Stimulated activated naive CD4-positive, alpha-beta T cell (primary cell): ENCODE data around the gene DHRS9.
"Not testable (repeated sequence)": the region's sequence is repeated elsewhere in the genome, so short reads cannot be mapped to it uniquely, and the experiment has no call there.

ENCODE experiments used
- DNase-seq, 6 experiments: peaks; one replicate each; lab custom pipeline; 2025; lab: John Stamatoyannopoulos, UW

The DHRS9 gene

GRCh38 chr2:169069341-169069740, at the start of gene DHRS9:
Gene DHRS9 (plus strand): TSS chr2:169069563. CDS start chr2:169081582, 12,019 bp downstream.
- no peak for DNase-seq

- DNase-seq, result no peak
These were observed 46.2 kb upstream of the DHRS9 start for GRCh38 chr2:169023161-169023560.

- no peak for DNase-seq
These were observed 43.3 kb upstream of the DHRS9 start for GRCh38 chr2:169026056-169026455.

GRCh38 chr2:169027234-169027633, 42.1 kb upstream of the DHRS9 start:
- DNase-seq, result no peak

- DNase-seq, result no peak
These were observed 40.0 kb upstream of the DHRS9 start for GRCh38 chr2:169029341-169029740.

GRCh38 chr2:169031202-169031601, 38.2 kb upstream of the DHRS9 start, which contains the start of gene ABCB11:
Gene ABCB11 (minus strand): TSS chr2:169031324. CDS start chr2:169018125, 13,199 bp downstream.
- no peak for DNase-seq

- no peak for DNase-seq
These were observed 35.1 kb upstream of the DHRS9 start for GRCh38 chr2:169034256-169034655.

GRCh38 chr2:169034984-169035544, 34.3 kb upstream of the DHRS9 start:
- no peak for DNase-seq

GRCh38 chr2:169035887-169036286, 33.5 kb upstream of the DHRS9 start:
- DNase-seq, result no peak

- DNase-seq, result no peak
These were observed 32.5 kb upstream of the DHRS9 start for GRCh38 chr2:169036736-169037440.

GRCh38 chr2:169038338-169038757, 31.0 kb upstream of the DHRS9 start:
- DNase-seq, result no peak

- no peak for DNase-seq
These were observed 29.7 kb upstream of the DHRS9 start for GRCh38 chr2:169039702-169040101.

GRCh38 chr2:169041594-169041993, 27.8 kb upstream of the DHRS9 start:
- DNase-seq, result no peak

- DNase-seq, result no peak
These were observed 26.5 kb upstream of the DHRS9 start for GRCh38 chr2:169042856-169043255.

GRCh38 chr2:169046440-169047151, 22.8 kb upstream of the DHRS9 start:
- DNase-seq, result no peak

- no peak for DNase-seq
These were observed 21.8 kb upstream of the DHRS9 start for GRCh38 chr2:169047256-169048250.

- DNase-seq, result no peak
These were observed 20.2 kb upstream of the DHRS9 start for GRCh38 chr2:169049142-169049541.

- DNase-seq, result no peak
These were observed 18.7 kb upstream of the DHRS9 start for GRCh38 chr2:169050476-169051240.

GRCh38 chr2:169054575-169054974, 14.8 kb upstream of the DHRS9 start:
- not testable (repeated sequence) for DNase-seq

GRCh38 chr2:169064199-169064598, 5.2 kb upstream of the DHRS9 start:
- DNase-seq, result not testable (repeated sequence)

GRCh38 chr2:169065422-169065821, 3.9 kb upstream of the DHRS9 start:
- DNase-seq, result no peak
